HepG2 (cell line): ENCODE data around the gene ABCF1. TPM values are rescaled to one million over a fixed set of nuclear protein-coding genes. Genes with fewer than 3 reads are reported as not detected.

Experiments
- ARNTL ChIP-seq: sonication (generic); formaldehyde crosslinking; IDR thresholded peaks from 2 replicates; pipeline ENCODE4 v1.4.0; 2020; ENCODE audit warnings: mild to moderate bottlenecking, missing genetic modification reagents
- BCL6 ChIP-seq: IDR thresholded peaks from 2 replicates; pipeline ENCODE4 v1.6.1; 2016; ENCODE audit warnings: missing genetic modification reagents, missing compliant biosample characterization
- ESRRA ChIP-seq: sonication (generic); formaldehyde crosslinking; IDR thresholded peaks from 2 replicates; pipeline ENCODE4 v1.5.1; 2020; ENCODE audit warnings: mild to moderate bottlenecking, low read depth, missing genetic modification reagents
- HNRNPLL ChIP-seq: fragments of 200-400 bp; formaldehyde crosslinking; IDR thresholded peaks from 2 replicates; pipeline ENCODE4 v1.6.1; 2017; ENCODE audit warnings: mild to moderate bottlenecking, low read depth, low read length; ENCODE audit not compliant: poor library complexity, severe bottlenecking
- ISL2 ChIP-seq: sonication (generic); formaldehyde crosslinking; IDR thresholded peaks from 2 replicates; pipeline ENCODE4 v1.5.0; 2020; ENCODE audit warnings: missing genetic modification reagents
- JUN ChIP-seq: sonication (generic); formaldehyde crosslinking; IDR thresholded peaks from 2 replicates; pipeline ENCODE4 v1.4.0; 2020; ENCODE audit warnings: mild to moderate bottlenecking, missing genetic modification reagents
- MTF2 ChIP-seq: sonication (generic); formaldehyde crosslinking; IDR thresholded peaks from 2 replicates; pipeline ENCODE4 v1.5.0; 2020; ENCODE audit warnings: missing genetic modification reagents, borderline replicate concordance
- PCBP2 ChIP-seq: fragments of 200-400 bp; formaldehyde crosslinking; optimal IDR thresholded peaks from 2 replicates; pipeline ENCODE3; 2018; ENCODE audit warnings: low read length, low read depth; ENCODE audit not compliant: poor library complexity, severe bottlenecking
- RXRB ChIP-seq: IDR thresholded peaks from 2 replicates; pipeline ENCODE4 v1.6.1; 2016; ENCODE audit warnings: borderline replicate concordance, missing genetic modification reagents, missing compliant biosample characterization
- SUZ12 ChIP-seq: fragments of 150-350 bp; IDR thresholded peaks from 2 replicates; pipeline ENCODE4 v1.6.1; 2014; ENCODE audit warnings: low read depth, low read length
- ZBTB20 ChIP-seq: sonication (generic); formaldehyde crosslinking; IDR thresholded peaks from 2 replicates; pipeline ENCODE4 v1.8.1; 2023; ENCODE audit warnings: missing genetic modification reagents, low read depth, mild to moderate bottlenecking, borderline replicate concordance
- ZNF24 ChIP-seq: fragments of 450-650 bp; IDR thresholded peaks from 2 replicates; pipeline ENCODE4 v1.6.1; 2017; ENCODE audit warnings: antibody characterized with exemption, mild to moderate bottlenecking
- ZNF501 ChIP-seq: sonication (generic); formaldehyde crosslinking; IDR thresholded peaks from 2 replicates; pipeline ENCODE4 v1.5.1; 2020; ENCODE audit warnings: mild to moderate bottlenecking, moderate library complexity, missing genetic modification reagents
- ZNF749 ChIP-seq: sonication (generic); formaldehyde crosslinking; IDR thresholded peaks from 2 replicates; pipeline ENCODE4 v1.8.0; 2022; ENCODE audit warnings: mild to moderate bottlenecking, missing genetic modification reagents, moderate library complexity, borderline replicate concordance
- ZSCAN12 ChIP-seq: sonication (generic); formaldehyde crosslinking; IDR thresholded peaks from 2 replicates; pipeline ENCODE4 v1.9.0; 2021; ENCODE audit warnings: mild to moderate bottlenecking, missing genetic modification reagents
- polyA plus RNA-seq, 8 experiments: library from polyadenylated mRNA; depleted of rRNA in 3 of 8; stranded (reverse) in 7 of 8; unstranded in 1 of 8; fragments of >200 nt; fragmentation: Illumina TruSeq in 4 of 8; extraction: Trizol in 4 of 8; gene quantifications; 2 replicates each; pipeline versions ENCODE4 v1.2.1 to v1.2.3, GENCODE V29; 2011 to 2016; ENCODE audit warnings: low read depth in 4 of 8, missing spikeins in 1 of 8, mixed read lengths in 1 of 8; ENCODE audit not compliant: insufficient read depth in 1 of 8
- total RNA-seq, 5 experiments: library from RNA; depleted of rRNA; stranded (reverse); fragments of >200 nt; fragmentation: Illumina TruSeq; extraction: Trizol; gene quantifications; 2 replicates each; pipeline ENCODE4 v1.2.3, GENCODE V29; 2016; ENCODE audit warnings: low read depth in 1 of 5
- TF ChIP-seq, protein P1 (sequence below): sonication (generic); formaldehyde crosslinking; IDR thresholded peaks from 2 replicates; pipeline ENCODE4 v1.4.0; 2020; ENCODE audit warnings: missing genetic modification reagents, borderline replicate concordance
- TF ChIP-seq, protein P2 (sequence below): sonication (generic); formaldehyde crosslinking; IDR thresholded peaks from 2 replicates; pipeline ENCODE4 v1.4.0; 2020; ENCODE audit warnings: missing genetic modification reagents, mild to moderate bottlenecking, borderline replicate concordance
- TF ChIP-seq, protein P3 (sequence below): sonication (generic); formaldehyde crosslinking; IDR thresholded peaks from 2 replicates; pipeline ENCODE4 v1.4.0; 2020; ENCODE audit warnings: missing genetic modification reagents, borderline replicate concordance
- TF ChIP-seq, protein P4 (sequence below): sonication (generic); formaldehyde crosslinking; IDR thresholded peaks from 2 replicates; pipeline ENCODE4 v1.5.0; 2020; ENCODE audit warnings: mild to moderate bottlenecking, missing genetic modification reagents
- TF ChIP-seq, protein P5 (sequence below): IDR thresholded peaks from 2 replicates; pipeline ENCODE4 v1.6.1; 2016; ENCODE audit warnings: missing compliant biosample characterization, missing genetic modification reagents, borderline replicate concordance
- TF ChIP-seq, protein P6 (sequence below): IDR thresholded peaks from 2 replicates; pipeline ENCODE4 v1.6.1; 2016; ENCODE audit warnings: missing genetic modification reagents, missing compliant biosample characterization

ABCF1 gene
- total and polyA plus RNA-seq, 2 of the 13 experiments (the other 11 are each of a cell fraction or from before 2014, with no cell fraction given) = 25.4 to 98.9 TPM

DNA sequence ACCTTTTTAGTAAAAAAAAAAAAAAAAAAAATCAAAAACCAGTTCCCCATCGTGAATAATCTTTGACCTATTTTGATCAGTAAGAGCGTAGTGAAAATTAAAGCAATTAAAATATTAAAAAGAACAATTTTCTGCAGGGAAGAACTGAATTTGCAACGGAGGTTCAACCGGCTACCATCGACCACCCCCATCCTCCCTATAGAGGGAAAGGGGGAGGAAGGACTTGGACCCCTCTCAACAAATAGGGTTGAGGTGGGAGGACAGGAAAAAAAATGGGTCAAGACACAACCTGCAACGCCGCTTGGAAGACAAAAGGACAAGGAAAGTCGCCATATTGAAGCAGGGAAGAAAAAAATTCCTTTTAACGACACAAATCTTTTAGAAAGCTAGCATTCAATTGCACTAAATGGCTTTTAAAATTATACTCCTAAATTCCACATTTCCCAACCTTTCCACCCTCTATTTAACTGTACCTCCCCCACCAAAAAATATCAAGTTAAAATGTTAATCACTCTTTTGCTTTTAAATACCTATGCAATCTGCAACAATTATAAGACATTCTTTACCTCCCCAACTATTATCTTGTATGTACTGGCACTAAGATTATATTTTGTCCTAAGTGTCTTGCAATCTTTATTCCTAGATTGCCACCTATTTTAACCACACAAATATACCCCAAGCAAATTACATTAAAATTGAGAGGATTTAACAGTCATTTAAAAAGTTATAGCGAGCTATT is 44.1 kb downstream of the ABCF1 start (continued):
- TF ChIP-seq SUZ12 (no peak), ISL2 (CRISPR knock-in tag) (0 out of 2 replicates have a peak, but pooled peaks have one; percentile 8), ZNF24 (no peak), RXRB (no peak), HNRNPLL (no peak), BCL6 (CRISPR knock-in tag) (no peak; the same call in 1 of the 2 replicates), ZSCAN12 (CRISPR knock-in tag) (no peak), ZNF749 (CRISPR knock-in tag) (no peak), PCBP2 (peak; percentile 51), MTF2 (CRISPR knock-in tag) (no peak), ESRRA (CRISPR knock-in tag) (no peak), ZBTB20 (CRISPR knock-in tag) (no peak), JUN (CRISPR knock-in tag) (0 out of 2 replicates have a peak, but pooled peaks have one; percentile 31), ZNF501 (CRISPR knock-in tag) (no peak), ARNTL (CRISPR knock-in tag) (0 out of 2 replicates have a peak, but pooled peaks have one; percentile 2)
- TF ChIP-seq, protein P1, sequence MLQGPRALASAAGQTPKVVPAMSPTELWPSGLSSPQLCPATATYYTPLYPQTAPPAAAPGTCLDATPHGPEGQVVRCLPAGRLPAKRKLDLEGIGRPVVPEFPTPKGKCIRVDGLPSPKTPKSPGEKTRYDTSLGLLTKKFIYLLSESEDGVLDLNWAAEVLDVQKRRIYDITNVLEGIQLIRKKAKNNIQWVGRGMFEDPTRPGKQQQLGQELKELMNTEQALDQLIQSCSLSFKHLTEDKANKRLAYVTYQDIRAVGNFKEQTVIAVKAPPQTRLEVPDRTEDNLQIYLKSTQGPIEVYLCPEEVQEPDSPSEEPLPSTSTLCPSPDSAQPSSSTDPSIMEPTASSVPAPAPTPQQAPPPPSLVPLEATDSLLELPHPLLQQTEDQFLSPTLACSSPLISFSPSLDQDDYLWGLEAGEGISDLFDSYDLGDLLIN (CRISPR knock-in tag) = no peak
- TF ChIP-seq, protein P2, sequence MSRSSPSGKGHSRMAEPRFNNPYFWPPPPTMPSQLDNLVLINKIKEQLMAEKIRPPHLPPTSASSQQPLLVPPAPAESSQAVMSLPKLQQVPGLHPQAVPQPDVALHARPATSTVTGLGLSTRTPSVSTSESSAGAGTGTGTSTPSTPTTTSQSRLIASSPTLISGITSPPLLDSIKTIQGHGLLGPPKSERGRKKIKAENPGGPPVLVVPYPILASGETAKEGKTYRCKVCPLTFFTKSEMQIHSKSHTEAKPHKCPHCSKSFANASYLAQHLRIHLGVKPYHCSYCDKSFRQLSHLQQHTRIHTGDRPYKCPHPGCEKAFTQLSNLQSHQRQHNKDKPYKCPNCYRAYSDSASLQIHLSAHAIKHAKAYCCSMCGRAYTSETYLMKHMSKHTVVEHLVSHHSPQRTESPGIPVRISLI (CRISPR knock-in tag) = peak; percentile 78; the same call in 1 of the 2 replicates
- TF ChIP-seq, protein P3, sequence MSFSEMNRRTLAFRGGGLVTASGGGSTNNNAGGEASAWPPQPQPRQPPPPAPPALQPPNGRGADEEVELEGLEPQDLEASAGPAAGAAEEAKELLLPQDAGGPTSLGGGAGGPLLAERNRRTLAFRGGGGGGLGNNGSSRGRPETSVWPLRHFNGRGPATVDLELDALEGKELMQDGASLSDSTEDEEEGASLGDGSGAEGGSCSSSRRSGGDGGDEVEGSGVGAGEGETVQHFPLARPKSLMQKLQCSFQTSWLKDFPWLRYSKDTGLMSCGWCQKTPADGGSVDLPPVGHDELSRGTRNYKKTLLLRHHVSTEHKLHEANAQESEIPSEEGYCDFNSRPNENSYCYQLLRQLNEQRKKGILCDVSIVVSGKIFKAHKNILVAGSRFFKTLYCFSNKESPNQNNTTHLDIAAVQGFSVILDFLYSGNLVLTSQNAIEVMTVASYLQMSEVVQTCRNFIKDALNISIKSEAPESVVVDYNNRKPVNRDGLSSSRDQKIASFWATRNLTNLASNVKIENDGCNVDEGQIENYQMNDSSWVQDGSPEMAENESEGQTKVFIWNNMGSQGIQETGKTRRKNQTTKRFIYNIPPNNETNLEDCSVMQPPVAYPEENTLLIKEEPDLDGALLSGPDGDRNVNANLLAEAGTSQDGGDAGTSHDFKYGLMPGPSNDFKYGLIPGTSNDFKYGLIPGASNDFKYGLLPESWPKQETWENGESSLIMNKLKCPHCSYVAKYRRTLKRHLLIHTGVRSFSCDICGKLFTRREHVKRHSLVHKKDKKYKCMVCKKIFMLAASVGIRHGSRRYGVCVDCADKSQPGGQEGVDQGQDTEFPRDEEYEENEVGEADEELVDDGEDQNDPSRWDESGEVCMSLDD (CRISPR knock-in tag) = no peak
- TF ChIP-seq, protein P4, sequence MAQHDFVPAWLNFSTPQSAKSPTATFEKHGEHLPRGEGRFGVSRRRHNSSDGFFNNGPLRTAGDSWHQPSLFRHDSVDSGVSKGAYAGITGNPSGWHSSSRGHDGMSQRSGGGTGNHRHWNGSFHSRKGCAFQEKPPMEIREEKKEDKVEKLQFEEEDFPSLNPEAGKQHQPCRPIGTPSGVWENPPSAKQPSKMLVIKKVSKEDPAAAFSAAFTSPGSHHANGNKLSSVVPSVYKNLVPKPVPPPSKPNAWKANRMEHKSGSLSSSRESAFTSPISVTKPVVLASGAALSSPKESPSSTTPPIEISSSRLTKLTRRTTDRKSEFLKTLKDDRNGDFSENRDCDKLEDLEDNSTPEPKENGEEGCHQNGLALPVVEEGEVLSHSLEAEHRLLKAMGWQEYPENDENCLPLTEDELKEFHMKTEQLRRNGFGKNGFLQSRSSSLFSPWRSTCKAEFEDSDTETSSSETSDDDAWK (CRISPR knock-in tag) = no peak
- TF ChIP-seq, protein P5, sequence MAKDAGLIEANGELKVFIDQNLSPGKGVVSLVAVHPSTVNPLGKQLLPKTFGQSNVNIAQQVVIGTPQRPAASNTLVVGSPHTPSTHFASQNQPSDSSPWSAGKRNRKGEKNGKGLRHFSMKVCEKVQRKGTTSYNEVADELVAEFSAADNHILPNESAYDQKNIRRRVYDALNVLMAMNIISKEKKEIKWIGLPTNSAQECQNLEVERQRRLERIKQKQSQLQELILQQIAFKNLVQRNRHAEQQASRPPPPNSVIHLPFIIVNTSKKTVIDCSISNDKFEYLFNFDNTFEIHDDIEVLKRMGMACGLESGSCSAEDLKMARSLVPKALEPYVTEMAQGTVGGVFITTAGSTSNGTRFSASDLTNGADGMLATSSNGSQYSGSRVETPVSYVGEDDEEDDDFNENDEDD (CRISPR knock-in tag) = peak; percentile 10; the same call in 1 of the 2 replicates
- TF ChIP-seq, protein P6, sequence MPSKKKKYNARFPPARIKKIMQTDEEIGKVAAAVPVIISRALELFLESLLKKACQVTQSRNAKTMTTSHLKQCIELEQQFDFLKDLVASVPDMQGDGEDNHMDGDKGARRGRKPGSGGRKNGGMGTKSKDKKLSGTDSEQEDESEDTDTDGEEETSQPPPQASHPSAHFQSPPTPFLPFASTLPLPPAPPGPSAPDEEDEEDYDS (CRISPR knock-in tag) = no peak
